ENCODE results near the gene TMEM129. TPM values are rescaled to one million over a fixed set of nuclear protein-coding genes. Genes with fewer than 3 reads are reported as not detected.

The TMEM129 gene
- total and polyA plus RNA-seq, 2 experiments from 2014 or later: 16.4 to 64.4 TPM

GRCh38 chr4:1743975-1744374 is 22.9 kb upstream of the TMEM129 start:
- ATAC-seq (no peak), DNase-seq (ENCODE audit: low spot score) (no peak)
- no peaks in the 10 kb centered on the region for H3K4me1 ChIP-seq (ENCODE audit: insufficient read depth)
- Mint-ChIP-seq H3K9me3 (peaks cover 3% of the 10 kb centered on the region), H3K4me3 (no peak overlapping the region), H3K36me3 (ENCODE audit: low read depth) (peaks cover 59% of the 10 kb centered on the region), H3K27me3 (ENCODE audit: insufficient read depth, low read depth, poor library complexity) (peaks cover 21% of the 10 kb centered on the region), H3K27ac (no peak overlapping the region), H3K4me1 (no peaks in the 10 kb centered on the region; the same call in 2 of the 3 replicates)
- peaks cover 23% of the 10 kb centered on the region for H3K36me3 ChIP-seq (ENCODE audit: insufficient read depth)
- no peaks in the 10 kb centered on the region for H3K79me2 ChIP-seq (replicated peaks; ENCODE audit: insufficient read depth)
- no peaks in the 10 kb centered on the region for H3K27me3 ChIP-seq (ENCODE audit: insufficient read depth)
- no peak overlapping the region for H3K4me2 ChIP-seq
- no peaks in the 10 kb centered on the region; the same call in 1 of the 2 replicates for H4K20me1 ChIP-seq (replicated peaks; ENCODE audit: insufficient read depth)
- TF ChIP-seq NANOG (IDR thresholded peaks at IDR 0.05; ENCODE audit: borderline replicate concordance) (no peak), CREB1 (CRISPR knock-in tag; IDR thresholded peaks at IDR 0.05; ENCODE audit: low read depth) (no peak), EZH2 (IDR thresholded peaks at IDR 0.05; ENCODE audit: low read depth, unreplicated experiment) (no peak), REST (IDR thresholded peaks at IDR 0.05; ENCODE audit: unreplicated experiment) (no peak), CTCF (conservative IDR thresholded peaks at IDR 0.05; ENCODE audit: low read depth in 2 of 2) (no peak), ETS1 (IDR thresholded peaks at IDR 0.05) (no peak), ZNF331 (CRISPR knock-in tag; IDR thresholded peaks at IDR 0.05; ENCODE audit: low read depth) (no peak), POLR2AphosphoS5 (IDR thresholded peaks at IDR 0.05; ENCODE audit: low read depth) (no peak), JUNB (IDR thresholded peaks at IDR 0.05; ENCODE audit: unreplicated experiment) (no peak), ZNF462 (CRISPR knock-in tag; IDR thresholded peaks at IDR 0.05) (no peak), ZNF114 (CRISPR knock-in tag; IDR thresholded peaks at IDR 0.05) (no peak), STAT1 (IDR thresholded peaks at IDR 0.05; ENCODE audit: unreplicated experiment) (no peak), EZH2phosphoT487 (IDR thresholded peaks at IDR 0.05; ENCODE audit: unreplicated experiment) (no peak)
- H2AFZ ChIP-seq: no peak overlapping the region
- H3K4me3 ChIP-seq: no peak overlapping the region
- no peaks in the 10 kb centered on the region for H3K9me2 ChIP-seq (ENCODE audit: insufficient read depth)
- peaks cover 5% of the 10 kb centered on the region; the same call in 1 of the 2 replicates for H3F3A ChIP-seq (replicated peaks; ENCODE audit: low read depth)
- 0 out of 2 replicates have a peak overlapping the region, but pooled peaks have one; percentile 45 for H3K27ac ChIP-seq (ENCODE audit: low read depth)

All from GM23338 (cell line).